Stomach (tissue), 9 donors: ENCODE measurements around the gene FER1L5. TPM values are rescaled to one million over a fixed set of nuclear protein-coding genes. Genes with fewer than 3 reads are reported as not detected.
A peak's percentile ranks its signal among the peaks of the same experiment; 100 is the strongest.

ENCODE experiments used
- DNase-seq, 2 donors: peaks; one replicate each; pipeline versions ENCODE4 v3.0.0 to v3.0.0-alpha.2; 2013 to 2019
- H3K27ac ChIP-seq, 5 donors: fragments of 200-600 bp in 4 of 5; sonication (generic) in 4 of 5; one replicate each; pipeline ENCODE4 v1.5.1; 2013 to 2019; ENCODE audit warnings: mild to moderate bottlenecking in 1 of 5, moderate library complexity in 1 of 5
- H3K27me3 ChIP-seq, 3 donors: fragments of 200-600 bp; sonication (generic); one replicate each; pipeline ENCODE4 v1.5.1; 2017 to 2019; ENCODE audit warnings: mixed run types in 1 of 3
- H3K36me3 ChIP-seq, 4 donors: fragments of 200-600 bp; sonication (generic); 1 replicate in 3 of 4; 2 replicates in 1 of 4; pipeline ENCODE4 v1.5.1; 2016 to 2019
- H3K4me1 ChIP-seq, 4 donors: fragments of 200-600 bp; sonication (generic); one replicate each; pipeline ENCODE4 v1.5.1; 2016 to 2019
- H3K4me3 ChIP-seq, 4 donors: fragments of 200-600 bp; sonication (generic) in 3 of 4; one replicate each; pipeline ENCODE4 v1.5.1; 2016 to 2019; ENCODE audit warnings: mild to moderate bottlenecking in 1 of 4
- H3K9me3 ChIP-seq, 4 donors: fragments of 200-600 bp; sonication (generic); one replicate each; pipeline ENCODE4 v1.5.1; 2016 to 2019
- CTCF ChIP-seq, 7 experiments: fragments of 450-650 bp in 4 of 7; fragments of 200-600 bp in 3 of 7; sonication (generic) in 3 of 7; IDR thresholded peaks; one replicate each; pipeline ENCODE4 v1.5.1; 2016 to 2019; ENCODE audit warnings: antibody characterized with exemption in 7 of 7, control low read depth in 2 of 7, mild to moderate bottlenecking in 1 of 7
- EP300 ChIP-seq: sonication (generic); formaldehyde crosslinking; IDR thresholded peaks from one replicate; pipeline ENCODE4 v1.6.1; 2017; ENCODE audit warnings: antibody characterized with exemption
- POLR2A ChIP-seq, 4 donors: fragments of 450-650 bp; IDR thresholded peaks; one replicate each; pipeline ENCODE4 v1.6.1; 2016; ENCODE audit warnings: antibody characterized with exemption in 4 of 4, control low read depth in 2 of 4, mild to moderate bottlenecking in 1 of 4, moderate library complexity in 1 of 4
- POLR2AphosphoS5 ChIP-seq, 3 donors: sonication (generic); formaldehyde crosslinking; IDR thresholded peaks; one replicate each; pipeline ENCODE4 v1.6.1; 2016; ENCODE audit warnings: antibody characterized with exemption in 3 of 3
- WGBS, 5 donors: extraction: QIAGEN DNeasy Blood & Tissue Kit in 3 of 5; methylation state at CpG; one replicate each; pipeline versions ENCODE4 v1.1.5 to v1.1.7; 2013 to 2018; 5-methylcytosine and 5-hydroxymethylcytosine counted together
- intact Hi-C: fragments of 100-400 bp; cut with DNase I; formaldehyde crosslinking; loops from one replicate; pipeline ENCODE4 v1.15.1; 2023; ENCODE audit warnings: low total_unique reads
- polyA plus RNA-seq, 3 donors: library from polyadenylated mRNA; stranded (reverse); fragments of 200-250 nt; gene quantifications; one replicate each; pipeline ENCODE4 v1.2.3, GENCODE V29; 2013
- total RNA-seq, 5 donors: library from RNA; depleted of rRNA; stranded (reverse); fragments of >200 nt; gene quantifications; one replicate each; pipeline versions ENCODE4 v1.1.0 to v1.2.3, GENCODE V29; 2014 to 2016
- donor health status: healthy with polysubstance abuse.
- donor health status: Bipolar disorder and iron deficiency.
- donor health status: healthy.

Gene FER1L5
- total and polyA plus RNA-seq, 8 donors, result 0.03 to 0.73 (median 0.06) TPM; not detected in 5

DNA sequence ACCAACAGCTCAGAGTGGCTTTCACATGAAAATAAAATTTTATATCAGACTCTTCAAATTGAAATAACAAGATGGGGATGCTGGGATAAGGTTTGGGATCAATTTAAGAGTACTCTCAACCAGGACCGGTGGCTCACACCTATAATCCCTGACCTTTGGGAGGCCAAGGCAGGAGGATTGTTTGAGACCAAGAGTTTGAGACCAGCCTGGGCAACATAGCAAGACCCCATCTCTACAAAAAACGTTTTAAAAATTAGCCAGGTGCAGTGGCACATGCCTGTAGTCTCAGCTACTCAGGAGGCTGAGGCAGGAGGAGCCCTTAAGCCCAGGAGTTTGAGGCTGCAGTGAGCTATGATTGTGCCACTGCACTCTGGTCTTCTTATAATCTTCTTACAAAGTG is 94.7 kb downstream of the FER1L5 start:
- no peak for DNase-seq
- Histone ChIP-seq H3K36me3 (peaks cover 20 to 54% (median 38%) of the 10 kb centered on the region in 4 donors), H3K4me1 (peaks cover 8 to 60% (median 38%) of the 10 kb centered on the region in 4 donors), H3K27ac (no peak overlapping the region), H3K4me3 (no peak overlapping the region), H3K27me3 (no peaks in the 10 kb centered on the region), H3K9me3 (no peaks in the 10 kb centered on the region)
- 67 to 82% (median 78%) methylated on average over 2 of the region's 2 CpGs for WGBS, 5 donors
- intact Hi-C loops, result no loop called here
- TF ChIP-seq CTCF (IDR thresholded peaks at IDR 0.05), result no peak
- TF ChIP-seq POLR2A (IDR thresholded peaks at IDR 0.05), result no peak
- TF ChIP-seq EP300, result no peak
- TF ChIP-seq POLR2AphosphoS5 (IDR thresholded peaks at IDR 0.05), result no peak

DNA sequence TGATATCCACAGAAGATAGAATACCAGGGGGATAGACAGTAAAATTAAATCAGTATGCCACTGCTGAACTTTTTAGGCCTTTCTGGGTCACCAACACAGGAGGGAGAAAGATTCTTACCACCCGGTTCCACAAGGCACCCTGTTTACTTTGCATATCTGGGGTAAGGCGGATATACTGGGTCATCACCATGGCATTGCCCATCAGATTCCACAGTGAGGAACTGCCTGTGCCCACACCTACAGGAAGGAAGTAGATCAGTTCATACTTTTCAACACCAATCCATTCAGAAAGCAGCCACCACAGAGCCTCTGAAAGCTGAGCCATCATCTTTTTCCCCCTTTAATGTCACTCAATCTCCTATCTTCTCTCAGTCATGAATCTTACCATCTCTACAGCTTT is 95.3 kb downstream of the FER1L5 start:
- Histone ChIP-seq H3K9me3 (no peaks in the 10 kb centered on the region), H3K27ac (no peak overlapping the region), H3K36me3 (peaks cover 17 to 48% (median 33%) of the 10 kb centered on the region in 4 donors), H3K27me3 (no peaks in the 10 kb centered on the region), H3K4me3 (no peak overlapping the region), H3K4me1 (peaks cover 8 to 60% (median 38%) of the 10 kb centered on the region in 4 donors)
- 25 to 44% (median 38%) methylated on average over 2 of the region's 2 CpGs for WGBS, 5 donors
- no peak for DNase-seq
- intact Hi-C loops, result no loop called here
- no peak for TF ChIP-seq POLR2A (IDR thresholded peaks at IDR 0.05)
- TF ChIP-seq EP300, result no peak
- TF ChIP-seq POLR2AphosphoS5 (IDR thresholded peaks at IDR 0.05), result no peak
- no peak for TF ChIP-seq CTCF (IDR thresholded peaks at IDR 0.05)

DNA sequence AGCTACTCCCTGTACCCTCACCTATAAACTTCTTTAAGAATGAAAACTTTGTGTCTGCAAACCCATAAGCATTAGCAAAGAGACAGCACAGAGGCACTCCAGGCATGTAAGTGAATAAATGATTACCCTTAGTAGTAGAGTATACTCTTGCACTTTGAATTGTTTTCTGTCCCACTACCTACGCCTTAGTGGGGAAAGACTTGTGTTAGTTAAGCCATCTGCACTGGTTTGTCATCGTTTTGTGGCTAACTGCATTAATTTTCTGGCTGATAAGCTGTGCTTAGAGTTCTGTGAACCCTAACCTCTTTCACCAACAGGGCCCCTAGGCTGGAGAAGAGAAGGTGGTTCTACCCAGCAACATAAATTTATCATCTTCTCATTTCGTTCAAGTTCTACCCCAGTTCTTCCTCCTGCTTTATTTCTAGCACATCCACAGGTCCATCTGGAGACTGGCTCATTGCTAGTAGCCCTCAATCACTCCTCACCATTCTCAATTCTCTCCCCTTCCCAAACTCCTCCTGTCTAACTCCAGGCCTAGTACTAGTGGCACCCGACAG is 96.6 kb downstream of the FER1L5 start:
- Histone ChIP-seq H3K27ac (peak overlapping the region; percentile 63 to 86 (median 77)), H3K27me3 (no peaks in the 10 kb centered on the region), H3K4me3 (peak overlapping the region; percentile 63 to 98 (median 90)), H3K36me3 (peaks cover 4 to 35% (median 19%) of the 10 kb centered on the region in 4 donors), H3K4me1 (peaks cover 8 to 60% (median 38%) of the 10 kb centered on the region in 4 donors), H3K9me3 (no peaks in the 10 kb centered on the region)
- TF ChIP-seq POLR2A (IDR thresholded peaks at IDR 0.05), result no peak
- no peak for TF ChIP-seq POLR2AphosphoS5 (IDR thresholded peaks at IDR 0.05)
- no peak for TF ChIP-seq EP300
- TF ChIP-seq CTCF (IDR thresholded peaks at IDR 0.05), result no peak
- WGBS, 5 donors, result 6 to 12% (median 9%) methylated on average over 4 of the region's 4 CpGs
- DNase-seq, result no peak
- intact Hi-C loops, result no loop called here

DNA sequence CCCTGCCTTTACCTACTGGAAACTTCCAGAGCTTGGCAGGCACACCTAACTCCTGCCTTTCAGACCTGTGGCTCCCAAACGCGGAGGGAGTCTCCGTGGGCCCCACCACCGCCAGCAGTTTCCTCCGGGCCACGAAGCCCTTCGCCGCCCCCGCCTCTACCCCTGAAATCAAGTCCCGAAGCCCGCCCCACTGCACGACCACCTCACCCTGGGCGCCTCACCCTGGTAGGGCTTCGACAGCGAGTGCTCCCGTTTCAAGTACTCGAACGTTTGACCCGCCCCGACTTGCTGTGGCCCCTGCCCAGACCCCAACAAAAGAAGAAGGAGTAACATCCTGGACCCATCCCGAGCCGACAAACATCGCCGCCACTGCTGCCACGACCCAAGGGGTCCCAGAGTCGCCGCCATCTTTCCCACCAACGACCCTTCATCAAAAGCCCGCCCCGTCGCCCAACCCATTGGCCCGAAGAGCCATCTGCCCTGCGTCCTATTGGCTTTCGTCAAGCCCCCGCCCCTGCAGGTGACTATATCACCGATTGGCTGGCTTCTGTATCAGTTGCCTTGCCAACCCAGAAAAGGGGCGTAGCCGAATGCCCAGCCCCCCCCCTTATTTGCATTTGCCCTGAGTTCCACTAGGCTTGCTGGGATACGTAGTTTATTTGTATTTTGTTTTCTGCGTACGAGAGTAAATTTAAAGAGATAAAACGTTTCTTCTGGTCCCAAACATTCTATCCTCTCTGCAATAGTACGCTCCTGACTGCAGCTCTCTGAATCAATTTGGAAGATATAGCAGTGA is 97.3 kb downstream of the FER1L5 start, which contains the start of gene LMAN2L:
Gene LMAN2L (minus strand): TSS at position 432 of the 796 bp plus-strand sequence. CDS start 24 bp downstream, at position 408.
- TF ChIP-seq POLR2A (IDR thresholded peaks at IDR 0.05) (no peak), EP300 (no peak), CTCF (IDR thresholded peaks at IDR 0.05) (peak in 1 of 7 experiments; percentile 4), POLR2AphosphoS5 (IDR thresholded peaks at IDR 0.05) (peak in 2 of 3 donors; percentile 15 to 67)
- no peaks in the 10 kb centered on the region for H3K27me3 ChIP-seq
- H3K36me3 ChIP-seq, result peaks cover 0 to 28% (median 14%) of the 10 kb centered on the region in 4 donors
- 0 to 1% (median 0%) methylated on average over 35 to 43 of the region's 43 CpGs for WGBS, 5 donors
- intact Hi-C loops, result no loop called here
- peak within 1 kb of the TSS; percentile 63 to 98 (median 90) for H3K4me3 ChIP-seq
- H3K27ac ChIP-seq, result peak within 1 kb of the TSS; percentile 63 to 86 (median 77)
- DNase-seq, result peak; percentile 98 to 99
- no peaks in the 10 kb centered on the region for H3K9me3 ChIP-seq
- peaks cover 8 to 53% (median 36%) of the 10 kb centered on the region in 4 donors for H3K4me1 ChIP-seq
